ENCODE data around the gene CDH12.
A peak's percentile ranks its signal among the peaks of the same experiment; 100 is the strongest.
"Not testable (repeated sequence)": the region's sequence is repeated elsewhere in the genome, so short reads cannot be mapped to it uniquely, and the experiment has no call there.

CDH12 gene

GRCh38 chr5:22053195-22053594, 799.9 kb downstream of the CDH12 start:
- TF ChIP-seq POLR2A (IDR thresholded peaks at IDR 0.05; ENCODE audit: low read depth, low read length) = no peak
- FAIRE-seq (peak; percentile 67), DNase-seq (ENCODE audit: insufficient read length, low spot score) (no peak)

DNA sequence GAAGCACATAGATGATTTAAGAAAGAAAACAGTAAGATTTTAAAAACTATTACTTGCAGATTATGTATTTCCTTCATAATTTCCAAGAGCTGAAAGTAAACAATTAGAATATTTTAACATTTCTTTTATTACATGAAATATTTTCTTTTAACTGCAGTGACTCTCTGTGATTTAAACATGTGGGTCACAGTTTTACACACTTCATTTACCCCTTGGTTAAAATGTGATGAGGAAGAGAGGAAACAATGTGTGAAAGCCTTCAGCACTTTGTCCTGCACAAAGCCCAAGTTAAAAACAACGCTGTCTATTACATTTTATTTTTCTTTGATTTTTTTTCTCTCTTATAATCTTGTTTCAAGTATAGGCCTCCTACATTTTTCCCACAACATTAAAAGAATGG, 801.3 kb downstream of the CDH12 start:
- DNase-seq (ENCODE audit: insufficient read length, low spot score) = no peak
- no peak for FAIRE-seq
- no peak for TF ChIP-seq POLR2A (IDR thresholded peaks at IDR 0.05; ENCODE audit: low read depth, low read length)

DNA sequence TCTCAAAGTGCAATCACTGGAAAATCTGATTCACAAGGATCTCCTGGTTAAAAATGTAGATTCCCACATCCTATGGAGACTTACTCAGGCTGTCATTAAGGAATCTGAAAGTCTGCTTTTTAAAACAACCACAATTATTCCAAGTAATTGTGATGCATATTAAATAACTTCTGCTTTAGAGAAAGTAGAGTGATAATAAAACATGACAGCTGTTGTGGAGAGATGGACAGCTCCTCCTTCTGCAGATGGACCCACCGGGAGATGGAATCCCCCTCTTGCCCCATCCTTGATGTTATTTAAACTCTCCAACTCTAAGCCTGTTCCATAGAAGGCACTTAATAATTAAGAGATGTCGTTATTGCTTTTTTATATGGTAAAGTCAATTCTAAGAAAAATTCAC, 802.2 kb downstream of the CDH12 start:
- FAIRE-seq (no peak), DNase-seq (ENCODE audit: insufficient read length, low spot score) (no peak)
- TF ChIP-seq POLR2A (IDR thresholded peaks at IDR 0.05; ENCODE audit: low read depth, low read length) = no peak

- DNase-seq (ENCODE audit: insufficient read length, low spot score) (no peak), FAIRE-seq (no peak)
- no peak for TF ChIP-seq POLR2A (IDR thresholded peaks at IDR 0.05; ENCODE audit: low read depth, low read length)
Measured at GRCh38 chr5:22044229-22044628, 808.9 kb downstream of the CDH12 start.

GRCh38 chr5:22036061-22036460, 817.1 kb downstream of the CDH12 start:
- TF ChIP-seq POLR2A (IDR thresholded peaks at IDR 0.05; ENCODE audit: low read depth, low read length) = no peak
- FAIRE-seq = no peak
- DNase-seq (ENCODE audit: insufficient read length, low spot score) = no peak

- TF ChIP-seq POLR2A (IDR thresholded peaks at IDR 0.05; ENCODE audit: low read depth, low read length) = no peak
- no peak for FAIRE-seq
Measured at GRCh38 chr5:22033066-22033465, 820.1 kb downstream of the CDH12 start.

GRCh38 chr5:22023784-22024183, 829.4 kb downstream of the CDH12 start:
- TF ChIP-seq POLR2A (IDR thresholded peaks at IDR 0.05; ENCODE audit: low read depth, low read length) = no peak
- DNase-seq (ENCODE audit: insufficient read length, low spot score) (no peak), FAIRE-seq (no peak)

More at GRCh38 chr5:22033066-22033465, 820.1 kb downstream of the CDH12 start:
- DNase-seq (ENCODE audit: insufficient read length, low spot score) = no peak

- not testable (repeated sequence) for FAIRE-seq; DNase-seq (ENCODE audit: insufficient read length, low spot score)
Measured at GRCh38 chr5:22012893-22013292, 840.3 kb downstream of the CDH12 start.

GRCh38 chr5:22010808-22011207, 842.3 kb downstream of the CDH12 start:
- DNase-seq (ENCODE audit: insufficient read length, low spot score) = not testable (repeated sequence)

DNA sequence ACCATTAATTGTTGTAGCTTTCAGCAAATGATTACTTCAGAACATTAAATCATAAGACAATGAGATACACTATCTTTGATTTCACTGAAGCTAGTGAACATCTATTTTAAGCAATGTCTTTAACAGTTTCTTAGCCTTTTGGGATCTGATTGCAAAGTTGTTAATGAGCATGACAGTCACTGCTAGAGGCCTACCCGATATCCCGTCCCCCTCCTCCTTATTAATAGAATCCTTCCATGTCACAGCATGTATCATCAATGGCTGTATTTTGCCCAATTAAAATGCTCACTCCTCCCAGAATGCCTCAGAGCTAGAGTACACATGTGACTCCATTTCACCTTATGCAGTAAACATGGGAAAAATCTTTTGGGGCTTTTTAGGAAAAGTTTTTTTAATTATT, 852.0 kb downstream of the CDH12 start:
- not testable (repeated sequence) for FAIRE-seq

More at GRCh38 chr5:22010808-22011207, 842.3 kb downstream of the CDH12 start:
- not testable (repeated sequence) for FAIRE-seq

GRCh38 chr5:21985799-21986198, 867.3 kb downstream of the CDH12 start:
- not testable (repeated sequence) for DNase-seq (ENCODE audit: insufficient read length, low spot score); FAIRE-seq

More for the DNA sequence above, 852.0 kb downstream of the CDH12 start:
- DNase-seq (ENCODE audit: insufficient read length, low spot score) = not testable (repeated sequence)

GRCh38 chr5:21951571-21951970, 901.6 kb downstream of the CDH12 start:
- DNase-seq (ENCODE audit: insufficient read length, low spot score) = not testable (repeated sequence)

DNA sequence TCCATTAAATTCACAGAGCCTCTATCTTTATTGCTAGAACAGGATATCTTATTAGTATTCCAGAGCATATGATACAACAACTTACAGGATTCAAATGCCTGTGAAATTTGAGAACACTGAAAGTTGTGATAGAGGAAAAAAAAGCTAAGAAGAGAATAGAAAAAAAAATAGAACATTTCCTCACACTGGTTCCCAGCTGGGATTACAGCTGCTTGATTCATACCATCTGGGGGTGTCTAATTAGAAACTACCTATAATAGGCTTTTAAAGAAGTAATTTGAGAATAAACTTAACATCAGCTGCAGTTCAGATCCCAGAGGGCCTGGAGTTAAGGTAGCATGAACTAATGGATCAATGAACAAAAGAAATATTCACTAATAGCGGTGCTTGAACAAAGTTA, 922.0 kb downstream of the CDH12 start:
- TF ChIP-seq POLR2A (IDR thresholded peaks at IDR 0.05; ENCODE audit: low read depth, low read length) = no peak
- FAIRE-seq = no peak

More at GRCh38 chr5:21951571-21951970, 901.6 kb downstream of the CDH12 start:
- FAIRE-seq = not testable (repeated sequence)

GRCh38 chr5:21919414-21920022, 933.6 kb downstream of the CDH12 start:
- DNase-seq (ENCODE audit: insufficient read length, low spot score) = peak; percentile 14
- peak; percentile 91 for FAIRE-seq
- TF ChIP-seq POLR2A (IDR thresholded peaks at IDR 0.05; ENCODE audit: low read depth, low read length) = no peak

More for the DNA sequence above, 922.0 kb downstream of the CDH12 start:
- no peak for DNase-seq (ENCODE audit: insufficient read length, low spot score)

GRCh38 chr5:21918451-21918850, 934.7 kb downstream of the CDH12 start:
- no peak for FAIRE-seq
- no peak for TF ChIP-seq POLR2A (IDR thresholded peaks at IDR 0.05; ENCODE audit: low read depth, low read length)
- DNase-seq (ENCODE audit: insufficient read length, low spot score) = no peak

- no peak for DNase-seq (ENCODE audit: insufficient read length, low spot score)
- TF ChIP-seq POLR2A (IDR thresholded peaks at IDR 0.05; ENCODE audit: low read depth, low read length) = no peak
- no peak for FAIRE-seq
Measured at GRCh38 chr5:21910731-21911130, 942.4 kb downstream of the CDH12 start.

All from H54 (cell line).